MM.1S (cell line): ENCODE data around the gene MFRP.

Experiments used
- CTCF ChIP-seq: fragments of 300-600 bp; sonication (generic); IDR thresholded peaks from 2 replicates; pipeline ENCODE4 v1.5.1; 2016; ENCODE audit warnings: antibody characterized with exemption, low read length, mixed read lengths
- EZH2phosphoT487 ChIP-seq: fragments of 300-600 bp; sonication (generic); IDR thresholded peaks from 2 replicates; pipeline ENCODE4 v1.6.1; 2018; ENCODE audit warnings: antibody characterized with exemption, low read length

GRCh38 chr11:119380827-119381180 lies 34.3 kb upstream of the MFRP start:
- TF ChIP-seq CTCF, result no peak
- TF ChIP-seq EZH2phosphoT487, result no peak
